ENCODE results near the gene UPB1. TPM values are rescaled to one million over a fixed set of nuclear protein-coding genes. Genes with fewer than 3 reads are reported as not detected.

The UPB1 gene
- total and polyA plus RNA-seq, 4 experiments from 2014 or later, result 1.1 to 1.4 TPM; not detected in 2

DNA sequence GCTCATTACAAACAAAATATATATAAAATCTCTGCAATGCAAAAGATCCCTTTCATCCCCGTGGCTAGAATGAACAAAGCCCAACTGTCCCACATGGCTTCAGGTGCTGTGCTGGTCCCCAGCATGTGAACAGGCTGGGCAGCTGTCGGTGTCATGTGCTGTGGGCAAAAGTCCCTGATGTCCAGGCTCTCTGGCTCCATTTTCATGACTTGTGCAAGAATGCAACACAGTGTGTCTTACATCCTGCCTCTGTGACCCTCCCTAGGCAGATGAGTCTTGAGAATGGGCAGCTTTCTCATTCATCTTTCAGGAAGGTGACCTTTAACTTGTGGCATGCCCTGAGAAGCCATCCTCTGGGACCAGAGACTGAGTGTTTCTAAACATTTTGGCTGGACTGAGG lies 45.3 kb downstream of the UPB1 start:
- no peaks in the 10 kb centered on the region for H3K27me3 ChIP-seq (ENCODE audit: insufficient read depth, low read length)
- POLR2A ChIA-PET (ENCODE audit: partially characterized antibody), result no interaction called here
- no peak overlapping the region for H3K4me3 Mint-ChIP-seq
- H3K27ac Mint-ChIP-seq, result no peak overlapping the region
- CTCF ChIA-PET (ENCODE audit: partially characterized antibody), result interaction anchor here (1.2 kb wide), 1 partner anchor 14 kb away, joined by 3 read pairs; no protein-coding TSS in a partner anchor
- peaks cover 44% of the 10 kb centered on the region for H3K36me3 ChIP-seq (ENCODE audit: insufficient read depth, low read length)
- H3K36me3 Mint-ChIP-seq, result peaks cover 22 to 53% of the 10 kb centered on the region in 2 donors
- DNase-seq, result no peak
- no peaks in the 10 kb centered on the region for H3K9me3 ChIP-seq (ENCODE audit: control insufficient read depth in 1 of 2, low read length in 2 of 2)
- no peaks in the 10 kb centered on the region for H3K4me1 ChIP-seq (ENCODE audit: insufficient read depth, low read length)
- H3K9me3 Mint-ChIP-seq, result no peaks in the 10 kb centered on the region
- H3K27me3 Mint-ChIP-seq, result no peaks in the 10 kb centered on the region
- no peak overlapping the region for H3K4me3 ChIP-seq (ENCODE audit: low read length in 2 of 2)
- intact Hi-C loops (cut with micrococcal nuclease), result no loop called here
- no peaks in the 10 kb centered on the region for H3K4me1 Mint-ChIP-seq
- no peak overlapping the region for H3K27ac ChIP-seq (ENCODE audit: low read depth, low read length)

DNA sequence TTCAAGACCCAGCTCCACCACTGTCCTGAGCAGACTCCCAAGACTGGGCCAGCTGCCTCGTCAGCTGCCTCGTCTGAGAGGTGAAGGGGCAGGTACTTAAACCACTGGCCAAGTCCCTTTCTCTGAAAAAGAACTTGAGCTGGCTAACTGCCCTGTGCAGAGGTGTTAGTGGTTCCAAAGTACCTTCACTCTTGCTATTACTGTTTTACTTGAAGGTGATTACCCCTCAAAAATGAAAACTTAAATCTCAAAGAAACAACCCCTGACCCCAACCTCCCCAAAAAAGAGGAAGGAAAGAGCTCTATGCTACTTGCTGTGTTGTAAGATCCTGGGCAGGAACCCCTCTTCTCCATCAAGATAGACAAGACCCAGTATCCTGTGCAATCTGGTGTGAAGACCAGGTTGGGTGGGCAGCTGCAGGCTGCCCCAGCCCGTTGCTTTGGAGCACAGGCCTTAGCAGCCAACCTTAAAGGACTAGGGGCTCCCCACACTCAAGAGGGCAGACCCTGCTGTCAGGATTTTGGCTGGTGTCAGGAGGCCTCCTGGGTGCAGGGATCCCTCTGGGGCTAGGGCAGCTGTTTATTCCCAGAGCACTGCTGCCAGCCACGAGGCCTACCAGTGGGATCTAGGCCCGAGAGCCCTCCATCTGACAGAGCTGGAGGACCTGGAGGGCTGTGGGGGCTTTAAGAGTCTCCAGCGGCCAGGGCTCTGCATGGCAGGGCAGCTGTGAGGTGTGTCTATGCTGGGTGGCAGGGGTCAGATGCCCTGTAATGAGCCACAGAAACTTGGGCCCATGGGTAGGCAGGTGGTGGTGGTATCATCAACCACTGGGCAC lies 46.8 kb downstream of the UPB1 start:
- H3K27ac ChIP-seq (ENCODE audit: low read depth, low read length), result no peak overlapping the region

DNA sequence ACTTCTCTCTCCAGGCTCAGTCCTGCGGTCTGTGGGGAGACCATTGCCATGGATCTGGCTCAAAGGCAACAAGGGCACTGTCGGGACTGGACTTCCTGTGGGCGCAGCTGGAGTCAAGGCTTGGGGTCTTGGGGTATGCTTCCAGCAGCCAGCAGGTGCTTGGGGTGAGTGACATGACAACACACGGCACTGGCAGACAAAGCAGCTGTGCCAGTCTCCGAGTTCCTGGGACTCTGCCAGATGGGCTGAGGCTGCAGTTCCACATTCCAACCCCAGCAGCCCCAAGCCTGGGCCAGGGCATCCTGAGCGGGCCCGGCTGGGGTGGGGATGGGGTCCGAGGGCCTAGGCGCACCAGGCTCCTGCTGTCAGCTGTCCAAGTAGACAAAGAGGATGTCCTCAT lies 47.5 kb downstream of the UPB1 start:
- POLR2A ChIA-PET (ENCODE audit: partially characterized antibody), result interaction anchor here (1.7 kb wide), 1 partner anchor 12 kb away, joined by 6 read pairs; the partner anchor contains the start of gene GUCD1
- H3K36me3 ChIP-seq (ENCODE audit: insufficient read depth, low read length), result peaks cover 59% of the 10 kb centered on the region

More for the DNA sequence above, 46.8 kb downstream of the UPB1 start:
- Histone ChIP-seq H3K27me3 (ENCODE audit: insufficient read depth, low read length) (no peaks in the 10 kb centered on the region), H3K4me3 (ENCODE audit: low read length in 2 of 2) (no peak overlapping the region), H3K9me3 (ENCODE audit: control insufficient read depth in 1 of 2, low read length in 2 of 2) (no peaks in the 10 kb centered on the region), H3K4me1 (ENCODE audit: insufficient read depth, low read length) (no peaks in the 10 kb centered on the region), H3K36me3 (ENCODE audit: insufficient read depth, low read length) (peaks cover 51% of the 10 kb centered on the region)
- POLR2A ChIA-PET (ENCODE audit: partially characterized antibody), result interaction anchor here (1.7 kb wide), 1 partner anchor 13 kb away, joined by 6 read pairs; the partner anchor contains the start of gene GUCD1
- intact Hi-C loops (cut with micrococcal nuclease), result no loop called here
- no peaks in the 10 kb centered on the region for H3K4me1 Mint-ChIP-seq
- H3K9me3 Mint-ChIP-seq, result no peaks in the 10 kb centered on the region
- CTCF ChIA-PET (ENCODE audit: partially characterized antibody), result no interaction called here
- H3K36me3 Mint-ChIP-seq, result peaks cover 30 to 63% of the 10 kb centered on the region in 2 donors
- peak overlapping the region in 1 of 7 donors; percentile 68 for H3K27ac Mint-ChIP-seq
- H3K27me3 Mint-ChIP-seq, result no peaks in the 10 kb centered on the region
- no peak for DNase-seq
- H3K4me3 Mint-ChIP-seq, result no peak overlapping the region

DNA sequence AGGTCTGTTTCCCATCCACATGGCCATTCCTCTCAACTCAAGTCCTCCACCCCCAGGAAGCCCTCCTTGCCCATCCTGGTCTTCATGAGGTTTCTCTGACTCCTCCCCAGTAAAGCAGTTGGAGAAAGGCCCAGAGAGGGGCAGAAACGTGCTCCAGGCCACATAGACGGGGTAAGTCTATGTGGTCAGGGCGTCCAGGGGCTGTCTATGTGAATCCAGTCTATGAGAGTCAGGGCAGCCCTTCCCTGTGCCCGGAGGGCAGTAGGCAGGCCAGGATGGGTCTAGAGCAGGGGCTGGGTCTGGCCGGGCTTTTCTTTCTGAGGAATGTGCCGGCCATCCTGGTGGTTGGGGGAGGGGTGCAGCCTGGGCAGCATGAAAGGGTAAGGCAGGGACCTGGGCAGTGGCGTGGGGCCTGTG lies 48.1 kb downstream of the UPB1 start:
- Mint-ChIP-seq H3K27me3 (no peaks in the 10 kb centered on the region), H3K9me3 (no peaks in the 10 kb centered on the region), H3K4me3 (no peak overlapping the region), H3K36me3 (peaks cover 39 to 76% of the 10 kb centered on the region in 2 donors), H3K27ac (no peak overlapping the region), H3K4me1 (no peaks in the 10 kb centered on the region)
- no peak overlapping the region for H3K4me3 ChIP-seq (ENCODE audit: low read length in 2 of 2)
- no peak for DNase-seq
- H3K36me3 ChIP-seq (ENCODE audit: insufficient read depth, low read length), result peaks cover 63% of the 10 kb centered on the region
- ChIA-PET CTCF (ENCODE audit: partially characterized antibody) (no interaction called here), POLR2A (ENCODE audit: partially characterized antibody) (no interaction called here)
- intact Hi-C loops (cut with micrococcal nuclease), result no loop called here
- H3K27ac ChIP-seq (ENCODE audit: low read depth, low read length), result no peak overlapping the region
- no peaks in the 10 kb centered on the region for H3K4me1 ChIP-seq (ENCODE audit: insufficient read depth, low read length)
- no peaks in the 10 kb centered on the region for H3K27me3 ChIP-seq (ENCODE audit: insufficient read depth, low read length)
- no peaks in the 10 kb centered on the region for H3K9me3 ChIP-seq (ENCODE audit: control insufficient read depth in 1 of 2, low read length in 2 of 2)

More for the DNA sequence above, 47.5 kb downstream of the UPB1 start:
- CTCF ChIA-PET (ENCODE audit: partially characterized antibody), result no interaction called here
- no peak overlapping the region for H3K4me3 Mint-ChIP-seq
- no peaks in the 10 kb centered on the region for H3K4me1 Mint-ChIP-seq
- Histone ChIP-seq H3K4me1 (ENCODE audit: insufficient read depth, low read length) (no peaks in the 10 kb centered on the region), H3K27me3 (ENCODE audit: insufficient read depth, low read length) (no peaks in the 10 kb centered on the region), H3K9me3 (ENCODE audit: control insufficient read depth in 1 of 2, low read length in 2 of 2) (no peaks in the 10 kb centered on the region), H3K4me3 (ENCODE audit: low read length in 2 of 2) (no peak overlapping the region), H3K27ac (ENCODE audit: low read depth, low read length) (no peak overlapping the region)
- H3K27ac Mint-ChIP-seq, result no peak overlapping the region
- H3K36me3 Mint-ChIP-seq, result peaks cover 38 to 70% of the 10 kb centered on the region in 2 donors
- intact Hi-C loops (cut with micrococcal nuclease), result no loop called here
- no peaks in the 10 kb centered on the region for H3K9me3 Mint-ChIP-seq
- DNase-seq, result no peak
- no peaks in the 10 kb centered on the region for H3K27me3 Mint-ChIP-seq

DNA sequence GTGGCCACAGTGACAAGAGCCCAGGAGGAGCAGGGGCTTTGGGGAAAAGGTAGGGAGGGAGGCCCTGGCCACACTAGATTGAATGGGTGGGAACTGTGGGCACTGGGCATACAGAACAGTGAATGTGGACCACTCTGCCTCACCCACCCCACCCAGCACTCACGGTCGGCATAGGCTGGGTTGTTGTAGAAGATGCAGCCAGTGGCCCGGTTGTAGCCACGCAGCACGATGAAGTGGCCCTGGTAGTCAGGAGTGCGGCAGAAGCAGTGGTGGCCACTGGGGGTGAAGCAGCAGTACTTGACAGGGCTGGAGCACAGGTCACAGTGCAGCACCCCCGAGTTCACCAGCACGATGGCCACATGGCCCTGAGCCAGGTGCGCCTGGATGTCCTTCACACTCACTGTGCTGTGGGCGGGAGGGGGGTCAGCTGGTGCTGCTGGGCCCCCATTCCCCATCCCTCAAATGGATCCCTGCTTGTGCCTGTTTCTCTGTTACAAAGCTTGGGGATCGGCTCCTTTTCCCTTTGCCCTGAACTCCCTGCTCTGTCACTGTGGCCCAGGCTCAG lies 48.6 kb downstream of the UPB1 start:
- H3K27me3 Mint-ChIP-seq, result no peaks in the 10 kb centered on the region
- no peak overlapping the region for H3K27ac ChIP-seq (ENCODE audit: low read depth, low read length)
- H3K27me3 ChIP-seq (ENCODE audit: insufficient read depth, low read length), result no peaks in the 10 kb centered on the region
- intact Hi-C loops (cut with micrococcal nuclease), result no loop called here
- H3K36me3 ChIP-seq (ENCODE audit: insufficient read depth, low read length), result peaks cover 63% of the 10 kb centered on the region
- POLR2A ChIA-PET (ENCODE audit: partially characterized antibody), result interaction anchor here (1.0 kb wide), 1 partner anchor 11 kb away, joined by 3 read pairs; the partner anchor contains the start of gene GUCD1
- H3K4me1 Mint-ChIP-seq, result peaks cover 0 to 1% (median 0%) of the 10 kb centered on the region in 4 donors
- peaks cover 39 to 80% of the 10 kb centered on the region in 2 donors for H3K36me3 Mint-ChIP-seq
- no peaks in the 10 kb centered on the region for H3K9me3 ChIP-seq (ENCODE audit: control insufficient read depth in 1 of 2, low read length in 2 of 2)
- no peaks in the 10 kb centered on the region for H3K9me3 Mint-ChIP-seq
- DNase-seq, result no peak
- H3K4me1 ChIP-seq (ENCODE audit: insufficient read depth, low read length), result no peaks in the 10 kb centered on the region
- no peak overlapping the region for H3K4me3 ChIP-seq (ENCODE audit: low read length in 2 of 2)
- H3K27ac Mint-ChIP-seq, result no peak overlapping the region
- CTCF ChIA-PET (ENCODE audit: partially characterized antibody), result no interaction called here
- H3K4me3 Mint-ChIP-seq, result no peak overlapping the region

DNA sequence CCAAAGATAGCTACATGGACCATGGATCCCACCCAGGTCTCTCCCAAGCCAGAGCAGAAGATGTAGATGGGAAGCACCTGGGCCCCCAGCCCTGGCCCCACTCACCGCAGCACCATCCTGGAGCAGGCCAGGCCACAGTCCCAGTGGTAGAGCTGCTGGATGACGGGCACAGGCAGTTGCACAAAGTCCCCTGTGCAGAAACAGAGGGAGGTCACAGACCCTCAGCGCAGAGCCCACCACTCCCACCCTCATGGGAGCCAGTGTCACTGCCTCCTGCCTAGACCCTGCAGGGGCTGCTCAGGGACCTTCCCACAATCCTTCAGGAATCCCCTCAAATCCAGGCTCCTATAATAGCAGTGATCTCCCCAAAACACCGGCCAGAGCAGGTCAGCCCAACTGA lies 53.7 kb downstream of the UPB1 start:
- H3K36me3 ChIP-seq (ENCODE audit: insufficient read depth, low read length), result peaks cover 42% of the 10 kb centered on the region

More for the DNA sequence above, 53.7 kb downstream of the UPB1 start:
- H3K4me1 Mint-ChIP-seq, result peaks cover 10 to 28% (median 18%) of the 10 kb centered on the region in 4 donors
- peaks cover 10% of the 10 kb centered on the region for H3K4me1 ChIP-seq (ENCODE audit: insufficient read depth, low read length)
- no peak for DNase-seq
- ChIA-PET CTCF (ENCODE audit: partially characterized antibody) (no interaction called here), POLR2A (ENCODE audit: partially characterized antibody) (no interaction called here)
- no peak overlapping the region for H3K27ac ChIP-seq (ENCODE audit: low read depth, low read length)
- H3K27me3 Mint-ChIP-seq, result no peaks in the 10 kb centered on the region
- H3K36me3 Mint-ChIP-seq, result peaks cover 21 to 58% of the 10 kb centered on the region in 2 donors
- no peak overlapping the region for H3K4me3 ChIP-seq (ENCODE audit: low read length in 2 of 2)
- intact Hi-C loops (cut with micrococcal nuclease), result no loop called here
- peak overlapping the region in 1 of 7 donors; percentile 70 for H3K27ac Mint-ChIP-seq
- H3K9me3 Mint-ChIP-seq, result no peaks in the 10 kb centered on the region
- no peaks in the 10 kb centered on the region for H3K27me3 ChIP-seq (ENCODE audit: insufficient read depth, low read length)
- no peak overlapping the region for H3K4me3 Mint-ChIP-seq
- no peaks in the 10 kb centered on the region for H3K9me3 ChIP-seq (ENCODE audit: control insufficient read depth in 1 of 2, low read length in 2 of 2)
